Smooth muscle cell (in vitro differentiated cells): Measurements from ENCODE around the gene TAPBP. TPM values are rescaled to one million over a fixed set of nuclear protein-coding genes. Genes with fewer than 3 reads are reported as not detected.

Source experiments
- DNase-seq: peaks from one replicate; lab custom pipeline; 2025; ENCODE audit not compliant: unreplicated experiment; lab: John Stamatoyannopoulos, UW
- H2AFZ ChIP-seq: fragments of 200-600 bp; sonication (generic); 2 replicates; pipeline ENCODE4 v1.6.0; 2016; ENCODE audit warnings: antibody characterized with exemption, low read depth, mild to moderate bottlenecking
- H3F3A ChIP-seq: fragments of 200-600 bp; sonication (generic); 2 replicates; pipeline ENCODE4 v1.6.0; 2017; ENCODE audit warnings: antibody characterized with exemption, low read depth
- H3K27ac ChIP-seq: fragments of 200-600 bp; sonication (generic); 2 replicates; pipeline ENCODE4 v1.5.1; 2016; ENCODE audit warnings: low read depth, mild to moderate bottlenecking
- H3K27me3 ChIP-seq: fragments of 200-600 bp; sonication (generic); 2 replicates; pipeline ENCODE4 v1.6.1; 2016; ENCODE audit warnings: low read depth, mild to moderate bottlenecking
- H3K36me3 ChIP-seq: fragments of 200-600 bp; sonication (generic); 2 replicates; pipeline ENCODE4 v1.5.1; 2016; ENCODE audit warnings: low read depth
- H3K4me1 ChIP-seq: fragments of 200-600 bp; sonication (generic); 2 replicates; pipeline ENCODE4 v1.5.1; 2016; ENCODE audit warnings: low read depth
- H3K4me2 ChIP-seq: fragments of 200-600 bp; sonication (generic); 2 replicates; pipeline ENCODE4 v1.6.0; 2016; ENCODE audit warnings: mild to moderate bottlenecking
- H3K4me3 ChIP-seq: fragments of 200-600 bp; sonication (generic); 2 replicates; pipeline ENCODE4 v1.5.1; 2016; ENCODE audit warnings: mild to moderate bottlenecking
- H3K79me2 ChIP-seq: fragments of 200-600 bp; sonication (generic); 2 replicates; pipeline ENCODE4 v1.6.0; 2016; ENCODE audit warnings: low read depth, mild to moderate bottlenecking
- H3K9ac ChIP-seq: fragments of 200-600 bp; sonication (generic); 2 replicates; pipeline ENCODE4 v1.6.0; 2016; ENCODE audit warnings: low read depth
- H3K9me3 ChIP-seq: fragments of 200-600 bp; sonication (generic); replicated peaks from 2 replicates; pipeline ENCODE4 v1.5.1; 2016; ENCODE audit warnings: low read depth
- H4K20me1 ChIP-seq: fragments of 200-600 bp; sonication (generic); 2 replicates; pipeline ENCODE4 v1.6.0; 2016; ENCODE audit warnings: low read depth
- WGBS: methylation state at CpG from one replicate; pipeline ENCODE4 v1.1.7; 2016; ENCODE audit warnings: low lambda C conversion rate; 5-methylcytosine and 5-hydroxymethylcytosine counted together
- polyA plus RNA-seq: library from polyadenylated mRNA; unstranded; fragments of >200 nt; fragmentation: Nextera tagmentation; extraction: Ambion mirVana; gene quantifications from 2 replicates; pipeline ENCODE4 v1.2.1, GENCODE V29; 2016
- total RNA-seq: library from RNA; depleted of rRNA; stranded (reverse); fragments of >200 nt; gene quantifications from 2 replicates; pipeline ENCODE4 v1.2.3, GENCODE V29; 2014
- TF ChIP-seq, protein P1 (sequence below): fragments of 200-600 bp; sonication (generic); IDR thresholded peaks from 2 replicates; pipeline ENCODE4 v1.5.1; 2017; ENCODE audit warnings: borderline replicate concordance, mild to moderate bottlenecking, antibody characterized with exemption; ENCODE audit not compliant: insufficient read depth, poor library complexity, severe bottlenecking

Gene TAPBP
- total and polyA plus RNA-seq, 2 experiments from 2014 or later: 34.7 to 75.9 TPM

DNA sequence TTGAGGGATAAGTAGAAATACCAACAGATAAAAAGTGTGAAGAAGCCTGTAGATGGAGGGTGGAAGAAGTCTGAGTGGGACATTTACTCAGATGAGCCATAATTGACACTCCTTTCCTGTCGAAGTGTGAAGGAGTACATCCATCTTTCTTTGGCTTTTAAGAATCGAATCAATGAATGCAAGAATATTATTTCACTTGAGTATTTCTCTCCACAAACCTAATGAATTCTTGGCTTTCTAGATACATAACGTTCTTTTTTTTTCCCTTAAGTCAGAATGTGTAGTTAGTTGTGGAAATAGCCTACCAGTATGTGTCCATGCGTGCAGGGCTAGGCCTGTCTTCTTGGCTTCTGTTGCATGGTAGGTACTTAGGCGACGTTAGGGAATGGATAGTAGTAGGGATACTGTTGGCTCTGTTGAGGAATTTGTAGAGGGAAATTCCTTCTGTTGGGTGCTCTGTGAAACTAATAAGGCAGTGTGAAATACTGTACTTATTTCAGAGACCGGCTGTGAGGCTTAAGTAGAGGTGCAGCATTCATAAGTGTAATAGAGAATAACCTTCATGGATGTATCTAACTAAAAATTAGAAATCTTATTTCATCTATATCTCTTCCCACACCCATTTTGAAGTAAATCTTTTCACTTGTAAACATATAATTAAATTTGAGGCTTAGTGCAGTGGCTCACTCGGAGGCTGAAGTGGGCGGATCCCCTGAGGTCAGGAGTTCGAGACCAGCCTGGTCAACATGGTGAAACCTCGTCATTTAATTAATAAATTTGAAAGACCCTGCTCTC is 40.6 kb downstream of the TAPBP start:
- Histone ChIP-seq H3K36me3 (no peaks in the 10 kb centered on the region), H3K27me3 (no peaks in the 10 kb centered on the region), H3K9me3 (no peaks in the 10 kb centered on the region), H3F3A (peaks cover 43% of the 10 kb centered on the region), H3K27ac (peak overlapping the region; percentile 85), H3K4me1 (peaks cover 45% of the 10 kb centered on the region), H3K4me3 (peak overlapping the region; percentile 60), H4K20me1 (peaks cover 45% of the 10 kb centered on the region), H3K9ac (peak overlapping the region; percentile 81), H3K79me2 (peaks cover 48% of the 10 kb centered on the region), H3K4me2 (peak overlapping the region; percentile 86), H2AFZ (no peak overlapping the region)
- TF ChIP-seq, protein P1, sequence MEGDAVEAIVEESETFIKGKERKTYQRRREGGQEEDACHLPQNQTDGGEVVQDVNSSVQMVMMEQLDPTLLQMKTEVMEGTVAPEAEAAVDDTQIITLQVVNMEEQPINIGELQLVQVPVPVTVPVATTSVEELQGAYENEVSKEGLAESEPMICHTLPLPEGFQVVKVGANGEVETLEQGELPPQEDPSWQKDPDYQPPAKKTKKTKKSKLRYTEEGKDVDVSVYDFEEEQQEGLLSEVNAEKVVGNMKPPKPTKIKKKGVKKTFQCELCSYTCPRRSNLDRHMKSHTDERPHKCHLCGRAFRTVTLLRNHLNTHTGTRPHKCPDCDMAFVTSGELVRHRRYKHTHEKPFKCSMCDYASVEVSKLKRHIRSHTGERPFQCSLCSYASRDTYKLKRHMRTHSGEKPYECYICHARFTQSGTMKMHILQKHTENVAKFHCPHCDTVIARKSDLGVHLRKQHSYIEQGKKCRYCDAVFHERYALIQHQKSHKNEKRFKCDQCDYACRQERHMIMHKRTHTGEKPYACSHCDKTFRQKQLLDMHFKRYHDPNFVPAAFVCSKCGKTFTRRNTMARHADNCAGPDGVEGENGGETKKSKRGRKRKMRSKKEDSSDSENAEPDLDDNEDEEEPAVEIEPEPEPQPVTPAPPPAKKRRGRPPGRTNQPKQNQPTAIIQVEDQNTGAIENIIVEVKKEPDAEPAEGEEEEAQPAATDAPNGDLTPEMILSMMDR: no peak
- WGBS: 41% methylated on average over 11 of the region's 11 CpGs
- DNase-seq: no peak

DNA sequence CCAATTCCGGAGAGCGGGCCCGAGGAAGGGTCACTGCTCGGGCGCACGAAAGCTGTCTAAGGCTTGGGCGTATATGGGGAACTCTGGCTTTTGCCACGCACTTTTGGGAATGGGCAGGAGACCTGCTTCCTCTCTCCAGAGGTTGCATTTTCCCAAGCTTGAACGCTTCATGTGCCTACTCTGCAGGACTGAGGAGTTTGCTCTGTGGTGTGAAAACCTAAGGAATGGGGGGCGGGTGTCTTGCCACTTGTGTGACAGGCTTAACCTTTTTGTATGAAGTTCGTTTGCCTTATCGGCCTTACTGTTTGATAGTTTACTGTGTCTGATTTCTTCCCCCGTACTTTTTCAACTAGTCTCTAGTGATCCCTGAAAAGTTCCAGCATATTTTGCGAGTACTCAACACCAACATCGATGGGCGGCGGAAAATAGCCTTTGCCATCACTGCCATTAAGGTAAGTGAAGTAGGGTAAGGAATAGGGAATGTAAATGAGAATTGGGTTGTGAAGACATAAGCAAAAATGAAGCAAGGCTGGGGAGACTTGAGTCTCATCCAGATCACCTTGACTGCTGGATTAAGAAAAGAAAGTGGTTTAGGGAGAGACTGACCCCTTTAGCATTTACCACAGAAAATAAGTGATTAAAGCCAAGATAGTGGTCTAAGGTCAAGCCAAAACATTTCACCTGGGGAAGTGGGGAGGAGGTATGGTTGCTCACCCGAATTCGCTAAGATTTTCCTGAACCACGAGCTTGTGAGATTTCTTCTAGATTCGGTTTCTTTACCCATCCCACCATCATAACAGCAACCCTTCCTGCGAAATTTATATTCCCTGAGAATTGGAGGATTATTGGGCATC is 41.4 kb downstream of the TAPBP start:
- DNase-seq: no peak
- H3K9ac ChIP-seq: peak overlapping the region; percentile 81
- H3K9me3 ChIP-seq: no peaks in the 10 kb centered on the region
- H2AFZ ChIP-seq: no peak overlapping the region
- 3% methylated on average over 22 of the region's 22 CpGs for WGBS
- peak overlapping the region; percentile 86 for H3K4me2 ChIP-seq
- peaks cover 43% of the 10 kb centered on the region for H3F3A ChIP-seq
- peak overlapping the region; percentile 85 for H3K27ac ChIP-seq
- TF ChIP-seq, protein P1: no peak
- peaks cover 48% of the 10 kb centered on the region for H3K79me2 ChIP-seq
- peak overlapping the region; percentile 60 for H3K4me3 ChIP-seq
- H3K36me3 ChIP-seq: no peaks in the 10 kb centered on the region
- no peaks in the 10 kb centered on the region for H3K27me3 ChIP-seq
- H3K4me1 ChIP-seq: peaks cover 45% of the 10 kb centered on the region
- H4K20me1 ChIP-seq: peaks cover 45% of the 10 kb centered on the region

DNA sequence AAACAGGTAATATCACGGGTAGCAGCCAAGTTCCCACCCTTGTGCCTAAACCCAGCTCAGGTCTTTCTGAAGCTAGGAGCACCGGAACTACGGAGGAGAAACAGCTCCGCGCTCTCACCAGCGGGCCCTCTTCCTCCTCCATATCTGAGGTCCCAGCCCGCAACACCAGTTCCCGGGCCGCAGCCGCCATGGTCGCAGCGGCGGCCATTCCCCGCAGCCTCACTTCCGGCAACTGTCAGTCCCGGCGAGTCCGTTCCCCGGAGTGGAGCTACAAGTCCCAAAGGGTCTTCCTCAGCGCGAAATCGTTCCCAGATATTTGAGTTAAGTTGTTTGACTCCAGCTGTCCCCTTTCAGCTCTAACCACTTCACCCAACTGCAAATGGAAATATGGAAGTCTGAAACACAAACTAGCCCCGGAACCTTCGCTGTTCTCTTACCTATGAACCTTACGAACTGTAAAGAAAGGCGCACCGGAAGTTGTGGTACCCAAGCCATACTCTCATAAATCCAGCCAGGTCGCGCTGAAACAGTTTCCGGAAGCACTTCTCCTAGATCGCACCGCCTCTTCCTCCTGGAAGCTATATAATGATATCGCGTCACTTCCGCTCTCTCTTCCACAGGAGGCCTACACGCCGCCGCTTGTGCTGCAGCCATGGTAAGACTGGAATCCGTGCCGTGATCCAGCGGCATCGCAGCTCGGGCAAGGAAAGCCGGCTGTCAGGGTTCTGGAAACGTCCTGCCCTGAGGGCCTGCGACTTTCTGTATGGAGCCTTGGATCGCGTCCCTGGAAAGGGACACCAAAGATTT is 42.2 kb downstream of the TAPBP start, which contains the start of the genes RPS18 and VPS52:
RPS18 (plus strand) TSS at position 608 of the 807 bp plus-strand sequence; CDS start at position 653, 45 bp downstream.
VPS52 (minus strand) TSS at position 409 of the 807 bp plus-strand sequence; CDS start at position 208, 201 bp downstream.
- TF ChIP-seq, protein P1: no peak
- Histone ChIP-seq H3K27me3 (no peaks in the 10 kb centered on the region), H4K20me1 (peaks cover 45% of the 10 kb centered on the region), H3K4me1 (peaks cover 44% of the 10 kb centered on the region), H3K4me3 (peak within 1 kb of the TSS; percentile 60), H3F3A (peaks cover 43% of the 10 kb centered on the region), H3K27ac (peak within 1 kb of the TSS; percentile 85), H3K36me3 (no peaks in the 10 kb centered on the region), H3K9ac (peak within 1 kb of the TSS; percentile 88), H3K4me2 (peak within 1 kb of the TSS; percentile 90), H3K9me3 (no peaks in the 10 kb centered on the region), H3K79me2 (peaks cover 48% of the 10 kb centered on the region), H2AFZ (peak within 1 kb of the TSS; percentile 53)
- under 1% methylated on average over 48 of the region's 48 CpGs for WGBS
- peak; percentile 88 for DNase-seq
